Measurements from ENCODE around the gene BRD9.
"Not testable (repeated sequence)": the region's sequence is repeated elsewhere in the genome, so short reads cannot be mapped to it uniquely, and the experiment has no call there.

Gene BRD9

DNA sequence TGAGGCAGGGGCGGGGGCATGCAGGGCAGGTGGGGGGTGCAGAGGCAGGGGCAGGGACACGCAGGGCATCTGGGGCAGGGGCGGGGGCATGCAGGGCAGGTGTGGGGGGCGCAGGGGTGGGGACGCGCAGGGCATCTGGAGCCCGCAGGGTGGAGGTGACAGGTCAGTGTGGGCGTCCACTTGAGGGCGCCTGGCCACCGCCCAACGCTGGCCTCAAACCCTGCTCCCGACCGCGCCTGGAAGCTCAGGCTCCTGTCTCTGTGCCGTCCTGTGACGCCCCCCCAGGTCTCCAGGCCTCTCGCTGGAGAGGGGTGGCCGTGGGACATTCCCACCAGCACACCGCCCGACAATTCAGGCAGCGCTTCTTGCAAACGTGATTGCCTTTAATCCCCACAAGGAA lies 48.7 kb downstream of the BRD9 start:
- not testable (repeated sequence) for DNase-seq

DNA sequence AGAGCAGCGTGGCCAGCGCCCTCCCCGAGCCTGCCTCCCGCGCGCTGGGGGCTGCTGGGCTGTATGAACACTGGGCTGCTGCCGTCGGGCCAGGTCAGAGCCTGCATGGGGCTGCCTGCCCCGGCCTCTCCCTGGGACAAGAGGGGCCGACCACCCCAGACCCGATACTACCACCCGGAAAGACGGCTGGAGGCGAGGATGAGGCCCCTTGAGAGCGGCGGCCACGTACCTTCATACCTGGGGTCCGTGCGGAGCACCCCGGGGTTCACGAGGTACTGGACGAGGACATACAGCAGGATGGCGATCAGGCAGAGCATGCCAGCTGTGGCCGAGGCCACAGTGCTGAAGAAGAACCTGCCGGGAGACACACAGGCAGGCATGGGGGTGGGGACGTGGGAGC lies 49.2 kb downstream of the BRD9 start:
- DNase-seq: not testable (repeated sequence)

DNA sequence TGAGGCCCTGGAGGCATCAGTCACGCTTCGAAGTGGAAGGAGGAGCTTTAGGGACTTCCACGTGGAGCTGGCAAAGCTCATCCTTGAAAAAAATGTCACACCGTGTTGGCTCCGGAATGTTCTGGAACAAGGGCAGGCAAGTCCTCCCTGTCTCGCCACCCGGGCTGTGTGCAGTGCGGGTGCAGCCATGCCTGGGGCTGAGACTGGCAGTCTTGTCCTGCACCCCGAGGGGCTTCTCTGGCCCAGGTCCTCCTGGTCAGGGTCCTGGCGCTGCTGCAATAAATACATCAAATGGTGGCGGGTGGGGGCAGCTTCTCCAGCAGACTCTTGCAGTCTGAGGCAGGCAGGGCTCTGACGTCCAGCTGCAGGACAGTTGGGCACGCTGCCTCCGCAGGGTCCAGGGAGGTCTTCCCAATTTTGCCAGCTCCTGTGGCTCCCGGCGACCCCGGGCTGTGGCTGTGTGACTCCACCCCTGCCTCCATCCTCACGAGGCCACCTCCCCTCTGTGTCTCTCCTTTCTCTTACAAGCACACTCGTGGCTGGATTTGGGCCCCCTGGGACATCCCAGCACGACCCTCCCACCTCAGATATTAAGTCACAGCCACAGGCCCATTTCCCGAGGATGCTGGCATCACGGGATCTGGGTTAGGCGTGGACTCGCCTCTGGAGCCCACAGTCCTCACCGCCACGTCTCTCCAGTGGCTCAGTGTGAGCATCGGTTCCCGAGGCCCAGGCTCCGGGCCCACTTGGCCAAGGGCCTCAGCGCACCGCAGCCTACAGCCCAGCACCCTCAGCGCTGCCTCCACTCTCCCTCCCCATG lies 50.0 kb downstream of the BRD9 start:
- not testable (repeated sequence) for DNase-seq

- DNase-seq: not testable (repeated sequence)
Measured at GRCh38 chr5:841531-842401, 50.8 kb downstream of the BRD9 start.

- not testable (repeated sequence) for DNase-seq
Measured at GRCh38 chr5:840974-841435, 51.6 kb downstream of the BRD9 start.

DNA sequence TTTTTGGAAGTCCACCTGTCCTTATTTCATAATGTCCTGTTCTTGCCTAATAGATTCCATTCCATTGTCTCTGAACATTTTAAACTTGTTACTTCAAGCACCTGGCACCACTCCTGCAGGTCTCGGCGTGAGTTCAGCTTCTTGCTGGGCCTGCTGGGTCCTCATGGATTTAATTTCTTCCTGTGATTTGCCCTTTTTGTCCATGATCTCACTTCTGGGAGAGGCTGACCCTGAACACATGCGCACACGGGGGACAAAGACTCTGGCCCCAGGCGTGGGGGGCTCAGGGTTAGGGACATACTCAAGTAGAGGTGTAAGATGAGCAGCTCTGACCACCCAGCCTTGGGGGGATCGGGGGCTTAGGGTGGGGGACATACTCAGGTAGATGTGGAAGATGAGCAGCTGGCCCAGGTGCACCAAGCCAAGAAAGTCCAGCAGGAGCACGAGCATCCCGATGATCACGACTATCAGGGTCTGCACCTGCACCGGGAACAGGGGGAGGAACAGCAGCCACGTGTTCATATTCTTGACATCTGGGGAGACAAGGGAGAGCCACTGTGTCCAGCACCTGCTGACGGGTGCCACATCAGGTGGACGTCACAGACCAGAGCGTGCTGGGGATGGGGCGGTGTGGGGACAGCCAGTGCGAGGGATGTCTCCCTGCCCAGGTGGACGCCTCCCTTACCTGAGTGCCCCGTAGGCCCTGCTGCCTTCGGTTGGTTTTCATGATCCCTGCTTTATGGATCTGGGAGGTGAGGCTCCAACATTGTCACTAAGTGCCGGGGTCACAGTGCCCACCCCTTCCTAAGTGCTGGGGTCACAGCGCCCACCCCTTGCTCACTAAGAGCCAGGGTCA lies 52.3 kb downstream of the BRD9 start:
- DNase-seq: not testable (repeated sequence)

DNA sequence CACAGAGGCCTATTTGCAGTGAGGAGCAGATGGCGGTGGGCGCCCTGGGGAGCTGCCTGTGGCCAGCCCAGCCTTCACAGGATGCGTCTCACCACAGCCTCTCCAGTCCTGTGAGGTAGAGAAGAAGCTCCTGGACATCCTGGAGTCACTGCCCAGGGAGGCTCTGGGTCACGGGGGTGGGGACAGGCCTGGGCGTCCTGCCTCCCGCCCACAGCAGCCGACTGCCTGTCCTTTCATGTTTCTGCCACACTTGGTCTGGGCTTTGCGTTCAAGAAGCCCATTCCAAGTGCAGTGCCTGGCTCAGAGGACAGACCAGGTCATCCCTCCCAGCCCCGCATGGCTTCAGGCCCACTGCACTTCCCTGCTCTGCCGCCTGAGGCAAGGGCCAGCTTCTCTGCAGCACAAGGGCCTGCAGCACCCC lies 54.2 kb downstream of the BRD9 start:
- not testable (repeated sequence) for DNase-seq

DNA sequence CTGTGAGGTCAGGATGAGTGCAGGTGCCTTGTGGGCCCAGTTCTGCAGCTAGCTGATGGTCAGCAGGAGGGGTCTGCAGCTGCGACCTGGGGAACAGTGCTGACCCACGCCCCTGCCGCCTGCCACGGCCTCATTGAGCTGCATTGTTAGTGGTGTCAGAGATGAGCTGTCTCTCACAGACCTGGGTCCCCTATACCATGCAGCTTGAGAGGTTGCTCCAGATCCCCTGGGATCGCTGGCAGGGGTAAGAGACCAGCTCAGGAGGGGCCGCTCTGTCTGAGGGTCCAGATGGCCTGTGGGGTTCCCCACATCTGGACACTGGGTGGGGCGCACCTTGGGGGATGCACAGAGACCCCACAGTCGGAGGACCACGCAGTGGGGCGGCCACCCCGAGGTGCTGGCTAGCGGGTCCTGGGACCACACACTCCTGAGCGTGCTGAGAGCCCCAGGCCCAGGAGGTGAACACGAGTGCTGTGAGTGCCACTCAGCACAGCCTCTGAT lies 54.9 kb downstream of the BRD9 start:
- DNase-seq: not testable (repeated sequence)

DNA sequence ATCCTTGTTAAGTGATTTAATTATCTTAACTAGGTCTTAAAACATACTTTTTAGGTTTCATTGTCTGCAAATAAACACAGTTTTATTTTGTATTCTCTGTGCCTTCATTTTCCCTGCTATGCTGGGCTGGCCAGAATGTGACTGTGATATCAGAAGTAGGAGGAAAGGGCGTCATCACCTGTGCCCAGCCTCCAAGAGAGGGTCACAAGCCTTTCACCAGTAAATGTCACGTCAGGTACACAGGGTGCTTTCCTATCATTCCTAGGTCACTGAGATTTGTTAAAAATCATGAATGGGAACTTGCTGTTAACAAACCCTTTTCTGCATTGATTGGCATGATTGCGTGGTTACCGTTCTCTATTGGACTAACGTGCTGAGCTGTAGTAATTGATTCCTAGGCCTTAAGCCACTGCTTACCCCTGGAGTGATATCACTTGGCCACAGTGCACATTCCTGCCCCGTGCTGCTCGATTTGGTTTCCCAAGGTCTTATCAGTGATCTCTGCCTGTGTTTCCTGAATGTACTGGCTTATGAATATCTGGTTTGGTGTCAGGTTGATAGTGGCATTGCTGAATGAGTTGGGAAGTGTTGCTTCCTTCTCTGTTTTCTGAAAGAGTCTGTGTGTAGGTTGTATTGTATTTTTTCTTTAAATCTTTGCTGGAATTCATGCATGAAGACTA lies 56.5 kb downstream of the BRD9 start:
- not testable (repeated sequence) for DNase-seq

- DNase-seq: not testable (repeated sequence)
Measured at GRCh38 chr5:834013-834412, 58.6 kb downstream of the BRD9 start.

- DNase-seq: not testable (repeated sequence)
Measured at GRCh38 chr5:828194-828593, 64.4 kb downstream of the BRD9 start.

DNA sequence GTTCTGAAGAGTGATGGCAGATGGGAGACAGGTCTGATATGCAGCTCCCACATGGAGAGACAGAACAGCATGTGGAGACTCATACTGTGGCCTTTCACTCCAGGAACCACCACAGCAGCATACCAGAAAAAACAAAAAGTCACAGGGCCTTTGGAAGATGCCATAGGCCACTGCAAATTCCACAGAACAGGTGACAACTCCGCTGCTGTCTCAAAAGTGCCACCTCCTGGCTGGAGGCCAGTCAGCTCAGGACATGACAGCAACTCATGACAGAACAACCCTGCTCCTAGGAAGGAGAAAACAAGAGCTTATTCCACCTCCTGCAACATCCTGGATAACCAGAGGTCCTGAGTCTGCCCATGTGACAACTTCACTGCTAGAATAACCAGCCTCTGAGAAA lies 67.1 kb downstream of the BRD9 start:
- not testable (repeated sequence) for DNase-seq

DNA sequence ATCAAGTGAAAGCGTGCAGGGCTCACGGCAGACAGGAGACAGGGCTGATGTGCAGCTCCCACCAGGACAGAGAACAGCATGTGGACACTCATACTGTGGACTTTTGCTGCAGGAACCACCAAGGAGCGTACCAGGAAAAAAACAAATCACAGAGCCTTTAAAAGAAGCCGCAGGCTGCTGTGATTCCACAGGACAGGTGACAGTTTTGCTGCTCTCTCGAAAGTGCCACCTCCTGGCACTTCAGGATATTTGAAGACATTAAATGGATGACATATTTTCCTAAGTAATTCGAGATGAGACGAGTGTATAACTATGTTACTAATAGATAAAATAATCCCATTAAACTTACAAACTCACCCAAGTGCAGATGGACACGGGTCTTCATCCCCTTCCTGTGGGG lies 71.1 kb downstream of the BRD9 start:
- DNase-seq: no peak

DNA sequence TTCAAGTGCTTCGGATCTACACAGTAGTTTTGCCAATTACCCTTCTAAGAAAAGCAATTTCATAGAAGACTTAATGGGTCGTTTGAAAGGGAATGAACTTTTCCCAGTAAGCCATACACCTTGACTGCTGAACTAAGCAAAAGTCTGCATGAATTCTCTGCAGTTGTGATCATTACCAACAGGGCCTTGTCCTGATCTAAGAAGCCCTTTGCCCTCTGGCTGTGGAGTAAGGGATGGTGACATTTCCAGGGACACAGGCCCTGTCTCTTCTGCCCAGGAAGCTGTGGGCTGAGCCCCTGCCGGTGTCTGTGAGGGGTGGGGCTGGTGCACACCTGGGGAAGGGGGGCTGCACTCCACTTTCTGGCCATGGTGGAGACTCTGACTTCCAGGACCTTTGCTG lies 72.4 kb downstream of the BRD9 start:
- DNase-seq: no peak

GRCh38 chr5:819078-819477 lies 73.5 kb downstream of the BRD9 start:
- no peak for DNase-seq

- no peak for DNase-seq
Measured at GRCh38 chr5:816176-816575, 76.4 kb downstream of the BRD9 start.

GRCh38 chr5:815449-815848 lies 77.2 kb downstream of the BRD9 start:
- no peak for DNase-seq
